Activated naive CD4-positive, alpha-beta T cell (primary cell): ENCODE results near the gene IQGAP2.

Experiments used
- DNase-seq, 4 experiments: peaks; one replicate each; lab custom pipeline; 2025; lab: John Stamatoyannopoulos, UW

IQGAP2 gene

GRCh38 chr5:76446776-76447175 lies 43.7 kb downstream of the IQGAP2 start:
- no peak for DNase-seq

DNA sequence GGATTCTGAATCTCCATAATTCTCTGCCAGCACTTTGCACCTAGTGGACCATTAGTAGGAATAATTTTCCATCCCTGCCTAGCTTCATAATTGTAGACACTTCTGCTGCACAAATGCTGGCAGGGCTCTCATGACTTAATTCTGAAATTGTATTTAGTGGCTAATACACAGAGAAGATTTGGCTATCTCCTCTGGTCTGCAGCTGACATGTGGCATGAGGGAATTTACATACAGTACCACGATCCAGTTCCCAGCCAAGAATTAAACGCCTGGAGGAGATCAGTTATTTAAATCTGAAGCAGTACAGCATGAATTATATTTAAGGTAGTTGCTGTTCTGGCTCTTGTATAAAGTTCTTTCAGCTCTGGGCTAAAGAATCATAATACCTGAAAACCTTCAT lies 46.5 kb downstream of the IQGAP2 start:
- DNase-seq: no peak

- no peak for DNase-seq
Observed at GRCh38 chr5:76450054-76450453, 47.0 kb downstream of the IQGAP2 start.

GRCh38 chr5:76451031-76451701 lies 48.1 kb downstream of the IQGAP2 start:
- no peak for DNase-seq

DNA sequence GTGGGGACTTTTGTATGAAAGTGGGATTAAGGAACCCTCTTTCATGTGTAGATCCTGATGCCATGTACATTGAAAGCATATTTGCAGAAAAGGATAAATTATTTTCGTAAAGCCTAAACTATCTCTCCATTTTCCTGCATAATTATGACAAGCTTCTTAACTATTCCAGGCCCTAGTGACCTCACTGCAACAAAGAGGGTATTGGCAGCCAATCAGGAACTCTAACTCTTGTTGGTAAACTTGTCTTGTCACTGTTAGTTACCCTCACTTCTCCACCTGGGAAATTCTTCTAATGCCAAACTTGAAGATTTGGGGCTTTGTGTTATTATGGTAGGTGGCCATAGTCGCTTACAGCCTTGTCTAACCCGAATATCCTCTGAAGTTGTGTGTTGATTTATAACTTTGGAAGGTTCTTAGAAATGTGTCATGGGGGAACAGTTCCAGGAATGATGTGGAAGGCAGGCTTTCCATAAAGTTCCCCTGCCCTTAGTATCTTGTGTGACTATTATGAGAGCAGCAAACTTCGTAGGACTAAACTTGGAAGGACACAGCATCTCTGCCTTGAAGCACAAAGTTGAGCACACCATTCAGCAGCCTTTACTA lies 52.5 kb downstream of the IQGAP2 start:
- DNase-seq: no peak

DNA sequence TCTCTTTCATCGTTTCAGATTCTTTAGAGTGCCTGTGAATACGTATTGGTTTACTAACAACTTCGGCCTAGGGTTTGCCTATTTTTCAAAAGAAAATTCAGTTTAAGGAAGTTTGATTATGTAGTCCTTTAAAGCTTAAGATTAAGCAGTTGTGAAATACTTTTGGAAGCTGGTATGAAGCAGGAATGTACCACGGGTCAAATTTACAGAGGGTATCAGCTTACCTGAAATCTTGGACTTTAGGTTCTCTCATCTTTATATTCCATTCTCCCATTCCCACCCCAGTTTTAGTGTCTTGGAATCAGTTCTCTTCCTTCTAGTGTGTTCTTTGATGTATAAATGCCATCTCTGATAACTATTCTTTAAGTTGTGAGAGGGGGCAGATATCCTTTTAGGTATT lies 53.2 kb downstream of the IQGAP2 start:
- DNase-seq: no peak

DNA sequence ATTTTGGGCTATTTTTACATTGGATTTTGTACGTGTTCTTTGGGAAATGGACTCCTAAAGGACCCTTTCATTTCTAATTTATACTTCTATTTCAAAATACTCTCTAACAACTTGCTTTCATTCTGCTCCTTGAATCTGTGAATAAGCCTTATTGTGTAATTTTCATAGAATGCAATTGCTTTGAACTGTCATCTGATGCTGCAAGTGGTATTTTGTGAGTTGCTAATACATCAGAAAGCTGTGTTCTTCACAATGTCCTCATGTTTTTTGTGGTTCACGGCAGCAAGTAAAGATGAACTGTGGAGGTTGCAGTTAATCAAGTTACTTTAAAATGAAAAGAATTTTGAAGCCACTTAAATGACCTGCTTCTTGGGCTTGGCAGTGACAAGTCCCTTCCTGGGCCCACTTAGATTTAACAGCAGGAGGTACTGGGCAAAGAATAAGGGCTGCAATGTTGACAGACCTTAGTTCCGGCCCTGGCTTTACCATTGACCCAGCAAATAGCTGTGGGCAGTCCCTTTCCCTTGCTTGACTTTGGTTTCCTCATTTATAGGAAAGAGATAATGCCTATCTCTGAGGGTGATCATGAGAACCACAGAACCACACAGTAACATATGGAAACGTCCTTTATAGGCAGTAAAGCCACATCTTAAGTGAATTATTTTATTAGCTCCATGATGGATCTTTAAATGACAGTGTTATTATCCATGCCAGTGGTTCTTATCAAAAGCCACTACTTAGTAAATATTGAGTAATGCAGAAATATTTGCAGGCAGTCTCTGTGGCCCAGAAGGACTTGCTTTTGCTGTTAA lies 54.8 kb downstream of the IQGAP2 start:
- no peak for DNase-seq

GRCh38 chr5:76458486-76458830 lies 55.4 kb downstream of the IQGAP2 start:
- no peak for DNase-seq

DNA sequence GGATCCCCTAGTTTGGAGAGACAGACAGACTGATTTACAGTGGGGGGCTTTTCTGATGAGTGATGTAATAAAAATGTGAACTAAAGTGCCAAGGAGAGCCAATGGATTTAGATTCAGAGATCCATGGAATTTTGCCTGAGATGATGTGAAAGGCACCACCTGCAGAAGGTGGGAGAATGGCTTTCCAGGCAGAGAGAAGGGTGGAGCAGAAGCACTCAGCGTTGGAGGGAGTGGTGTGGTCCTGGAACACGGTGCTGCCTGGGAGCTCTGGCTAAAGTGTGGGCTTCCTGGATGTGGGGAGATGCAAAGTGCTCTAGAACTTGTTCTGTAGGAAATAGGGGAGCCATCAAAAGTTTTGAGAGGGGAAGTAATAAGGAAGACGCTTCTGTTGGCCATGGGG lies 57.0 kb downstream of the IQGAP2 start:
- DNase-seq: no peak

- DNase-seq: no peak
Observed at GRCh38 chr5:76462097-76462667, 59.1 kb downstream of the IQGAP2 start.

DNA sequence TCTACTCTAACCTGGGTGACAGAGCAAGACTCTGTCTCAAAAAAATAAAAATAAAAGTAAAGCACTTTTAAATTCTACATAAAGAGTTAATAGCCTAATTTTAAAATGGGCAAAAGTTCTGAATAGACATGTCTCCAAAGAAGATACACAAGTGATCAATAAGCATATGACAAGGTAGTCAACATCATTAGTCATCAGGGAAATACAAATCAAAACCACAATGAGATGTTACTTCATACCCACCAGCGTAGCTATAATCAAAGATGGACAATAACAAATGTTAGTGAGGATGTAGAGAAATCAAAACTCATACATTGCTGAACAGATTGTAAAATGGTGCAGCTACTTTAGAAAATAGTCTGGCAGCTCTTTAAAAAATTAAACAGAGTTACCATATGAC lies 64.1 kb downstream of the IQGAP2 start:
- no peak for DNase-seq

DNA sequence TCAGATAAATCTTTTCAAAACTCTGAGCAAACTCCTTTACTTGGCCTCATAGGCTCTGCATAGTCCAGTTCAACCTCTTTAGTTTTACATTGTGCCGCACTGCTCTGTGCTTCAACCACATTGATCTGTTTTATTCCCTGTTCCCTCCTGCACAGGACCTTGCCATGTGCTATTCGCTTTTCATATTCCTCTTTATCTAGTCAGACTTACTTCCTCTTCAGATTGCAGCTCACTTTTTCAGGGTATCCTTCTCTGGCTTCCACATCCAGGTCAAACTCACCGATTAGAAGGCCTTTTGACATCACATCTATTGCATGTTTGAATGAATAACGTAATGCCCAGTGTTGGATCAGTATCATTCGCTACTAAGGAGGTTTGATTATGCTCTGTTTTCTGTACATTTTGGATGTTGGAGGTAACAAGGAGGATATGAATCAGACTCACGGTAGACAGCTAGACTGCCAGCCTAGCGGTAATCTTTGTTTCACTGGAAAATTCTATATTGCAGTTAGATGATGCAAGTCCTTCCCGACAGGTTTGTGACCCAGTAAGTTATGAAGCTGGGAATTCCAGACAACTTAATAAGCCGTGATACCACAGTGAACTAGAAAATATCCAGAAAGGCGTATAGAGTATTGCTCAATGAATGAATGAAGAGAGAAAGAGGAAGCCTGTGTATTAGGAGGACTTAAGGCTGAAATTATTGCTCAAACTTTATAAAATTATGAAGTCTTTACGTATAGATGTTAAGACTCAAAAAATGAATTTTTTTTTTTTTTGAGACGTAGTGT lies 65.7 kb downstream of the IQGAP2 start:
- no peak for DNase-seq

DNA sequence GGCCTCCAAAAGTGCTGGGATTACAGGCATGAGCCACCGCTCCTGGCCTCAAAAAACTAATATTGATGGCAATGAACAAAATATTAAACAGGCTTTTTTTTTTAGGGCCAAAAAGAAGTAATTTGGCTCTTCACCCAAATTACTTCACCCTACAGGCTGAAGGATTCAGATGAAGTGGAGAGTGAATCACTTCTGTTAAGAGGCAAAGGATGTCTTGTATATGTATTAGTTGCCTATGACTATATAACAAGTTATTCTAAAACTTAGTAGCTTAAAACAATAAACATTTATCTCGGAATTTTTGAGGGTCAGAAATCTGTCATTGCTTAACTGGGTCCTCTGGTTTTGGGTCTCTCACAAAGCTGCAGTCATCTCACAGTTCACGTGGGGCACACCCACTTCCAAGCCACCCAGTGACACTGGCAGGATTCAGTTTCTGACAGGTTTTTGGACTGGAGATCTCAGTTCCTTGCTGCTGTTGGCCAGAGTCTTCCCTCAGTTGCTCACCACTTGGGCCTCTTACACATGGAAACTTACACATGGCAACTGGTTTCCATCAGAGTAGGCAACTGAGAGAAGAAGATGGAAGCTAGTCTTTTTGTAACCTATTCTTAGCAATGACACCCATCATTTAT lies 66.7 kb downstream of the IQGAP2 start:
- no peak for DNase-seq

DNA sequence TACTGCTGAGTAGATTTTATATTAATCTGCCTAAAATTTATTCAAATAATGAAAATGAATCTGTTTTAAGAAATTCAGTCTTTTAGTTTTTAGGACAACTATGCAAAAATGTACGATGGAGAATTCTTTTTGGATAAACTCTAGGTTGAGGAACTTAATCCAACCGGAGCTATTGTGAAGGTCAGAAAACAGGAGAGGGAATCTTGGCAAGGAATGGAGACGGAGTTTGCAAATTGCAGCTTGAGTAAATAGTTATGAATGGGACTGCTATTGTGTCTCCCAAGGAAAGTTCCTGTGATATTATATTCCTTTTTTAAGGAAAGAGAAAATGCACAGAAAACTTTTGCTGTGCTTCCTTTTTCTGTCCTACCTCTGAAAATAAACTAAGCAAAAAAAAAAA lies 67.9 kb downstream of the IQGAP2 start:
- DNase-seq: no peak

DNA sequence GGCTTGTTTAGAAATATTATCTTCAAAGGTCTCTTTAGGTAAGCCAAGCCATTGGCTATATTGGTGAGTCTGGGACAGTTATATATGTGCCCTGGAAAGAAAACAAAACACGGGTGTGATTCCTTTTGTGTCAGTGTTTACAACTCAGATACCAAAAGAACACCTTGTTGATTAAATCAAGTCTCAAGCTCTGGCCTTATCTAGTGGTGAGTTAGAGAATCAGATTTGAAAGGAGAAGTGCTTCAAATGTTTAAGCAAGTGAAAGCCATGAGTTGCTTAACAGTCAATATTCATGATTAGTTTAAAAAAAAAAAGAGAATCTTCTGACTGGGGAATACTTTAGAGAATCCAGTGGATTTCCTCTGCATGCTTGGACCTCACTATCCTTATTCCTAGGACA lies 68.3 kb downstream of the IQGAP2 start:
- DNase-seq: no peak

DNA sequence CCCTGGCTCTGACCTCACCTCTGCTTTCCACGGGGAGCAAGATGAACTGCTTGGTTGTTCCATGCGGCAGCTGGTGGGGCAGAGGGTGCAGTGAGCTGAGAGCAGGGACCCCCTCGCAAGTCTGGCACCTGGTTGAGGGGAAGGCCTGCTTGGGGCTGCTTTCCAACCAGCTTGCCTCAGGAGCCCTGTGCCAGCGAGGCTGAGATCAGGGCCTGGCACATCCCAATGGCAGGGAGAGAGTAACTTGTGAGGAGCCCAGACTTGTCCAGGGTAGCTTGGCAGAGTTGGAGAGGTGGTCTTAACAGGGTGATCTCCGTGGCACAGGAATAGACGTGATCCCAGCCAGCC lies 68.9 kb downstream of the IQGAP2 start:
- DNase-seq: no peak

DNA sequence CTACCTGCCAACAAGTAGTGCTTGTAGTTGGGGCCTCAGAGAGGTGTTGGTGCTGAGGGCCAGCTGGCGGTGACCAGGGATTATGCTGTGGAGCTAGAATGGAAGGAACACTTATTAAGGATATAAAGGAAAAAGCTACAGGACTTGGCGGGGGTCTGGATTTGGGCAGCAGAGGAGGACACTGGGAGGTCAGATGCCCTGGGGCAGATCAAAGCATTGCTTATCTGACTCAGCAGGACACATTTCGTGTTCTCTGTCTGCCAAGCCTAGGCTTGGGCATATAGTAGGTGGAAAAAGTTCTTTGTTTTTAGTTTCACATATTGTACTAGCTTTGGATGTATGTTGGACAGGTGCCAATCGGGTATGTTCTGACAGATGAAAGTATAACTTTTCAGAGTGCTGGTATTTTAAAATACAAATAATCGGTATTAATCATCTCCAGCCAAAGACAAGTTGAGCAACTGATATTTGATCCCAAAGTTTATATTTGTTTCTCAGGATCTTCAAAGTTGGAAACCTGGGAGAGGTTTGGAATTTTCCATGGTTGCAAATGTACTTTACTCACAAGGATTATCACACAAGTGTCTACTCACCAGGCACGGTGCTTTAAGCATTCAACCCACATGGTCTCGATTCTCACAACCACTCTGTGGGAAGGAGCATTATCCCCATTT lies 69.4 kb downstream of the IQGAP2 start:
- no peak for DNase-seq

DNA sequence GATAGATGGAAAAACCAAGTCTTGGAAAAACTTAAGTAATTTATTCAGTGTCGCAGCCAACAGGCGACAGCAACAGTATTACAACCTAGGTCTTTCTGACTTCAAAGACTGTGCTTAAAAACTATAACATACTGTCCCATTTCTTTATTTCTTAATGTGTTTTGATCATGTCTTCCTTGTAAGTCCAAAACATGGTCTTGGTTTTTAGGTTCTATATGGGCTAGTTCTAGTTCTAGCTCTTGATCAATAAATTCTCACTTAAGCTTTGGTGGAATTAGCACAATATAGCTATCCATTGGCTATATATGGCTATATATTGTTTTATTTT lies 69.9 kb downstream of the IQGAP2 start:
- no peak for DNase-seq

GRCh38 chr5:76473661-76474060 lies 70.6 kb downstream of the IQGAP2 start:
- DNase-seq: peak in 3 of 4 experiments; percentile 7 to 47 (median 37)

- DNase-seq: no peak
Observed at GRCh38 chr5:76474377-76474776, 71.3 kb downstream of the IQGAP2 start.

DNA sequence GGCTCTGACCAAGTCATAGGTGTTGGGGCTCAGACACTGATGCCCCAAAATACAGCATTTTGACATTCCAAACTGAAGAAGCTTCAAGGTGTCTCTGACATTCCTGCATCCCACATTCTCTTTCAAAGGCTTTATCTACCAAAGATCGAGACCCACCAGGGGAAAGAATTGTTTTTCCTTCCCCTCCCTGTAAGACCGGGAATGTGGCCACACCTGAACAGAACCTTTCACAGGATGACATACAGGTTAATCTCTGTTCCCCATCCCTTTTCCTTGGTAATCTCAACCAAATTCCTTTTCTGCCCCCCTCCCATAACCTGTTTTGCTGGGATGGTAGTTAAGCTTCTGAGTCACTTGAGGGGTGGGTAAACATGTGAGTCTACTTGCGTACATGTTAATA lies 72.3 kb downstream of the IQGAP2 start:
- no peak for DNase-seq
